H1 (cell line): Measurements from ENCODE around the gene ARHGAP35.

ENCODE experiments used
- BCL11A ChIP-seq, 2 experiments: IDR thresholded peaks; one replicate each; pipeline ENCODE4 v1.6.1; 2011; ENCODE audit warnings: low read depth in 2 of 2, low read length in 2 of 2, mild to moderate bottlenecking in 2 of 2
- BRCA1 ChIP-seq: IDR thresholded peaks from 2 replicates; pipeline ENCODE4 v1.6.1; 2012; ENCODE audit warnings: low read depth, low read length, improper control_type of control experiment
- CHD1 ChIP-seq: IDR thresholded peaks from 2 replicates; pipeline ENCODE4 v1.6.1; 2012; ENCODE audit warnings: low read depth, low read length, improper control_type of control experiment
- CHD2 ChIP-seq: IDR thresholded peaks from 2 replicates; pipeline ENCODE4 v1.6.1; 2012; ENCODE audit warnings: low read length, improper control_type of control experiment
- EZH2 ChIP-seq: fragments of 200-600 bp; sonication (generic); IDR thresholded peaks from 2 replicates; pipeline ENCODE4 v1.7.1; 2012; ENCODE audit warnings: low read depth, mild to moderate bottlenecking, moderate library complexity, low read length, inconsistent platforms; ENCODE audit not compliant: severe bottlenecking
- POLR2A ChIP-seq, 2 experiments: IDR thresholded peaks; 1 replicate in 1 of 2; 2 replicates in 1 of 2; pipeline ENCODE4 v1.6.1; 2011; ENCODE audit warnings: low read depth in 2 of 2, low read length in 2 of 2, mild to moderate bottlenecking in 2 of 2; ENCODE audit errors: control extremely low read depth in 1 of 2
- POLR2AphosphoS5 ChIP-seq: IDR thresholded peaks from 2 replicates; pipeline ENCODE4 v1.6.1; 2011; ENCODE audit warnings: low read depth, low read length
- SP4 ChIP-seq: IDR thresholded peaks from 2 replicates; pipeline ENCODE4 v1.6.1; 2012; ENCODE audit warnings: low read length, inconsistent platforms
- TAF1 ChIP-seq: IDR thresholded peaks from 2 replicates; pipeline ENCODE4 v1.6.1; 2011; ENCODE audit warnings: mild to moderate bottlenecking, low read depth, low read length
- TF ChIP-seq, protein P1 (sequence below), 3 experiments: IDR thresholded peaks; 1 replicate in 2 of 3; 2 replicates in 1 of 3; pipeline versions ENCODE4 v1.5.1 to v1.6.1; 2011; ENCODE audit warnings: low read length in 3 of 3, mild to moderate bottlenecking in 3 of 3, inconsistent platforms in 2 of 3, low read depth in 1 of 3, moderate library complexity in 1 of 3; ENCODE audit not compliant: insufficient read depth in 1 of 3; ENCODE audit errors: control extremely low read depth in 1 of 3

DNA sequence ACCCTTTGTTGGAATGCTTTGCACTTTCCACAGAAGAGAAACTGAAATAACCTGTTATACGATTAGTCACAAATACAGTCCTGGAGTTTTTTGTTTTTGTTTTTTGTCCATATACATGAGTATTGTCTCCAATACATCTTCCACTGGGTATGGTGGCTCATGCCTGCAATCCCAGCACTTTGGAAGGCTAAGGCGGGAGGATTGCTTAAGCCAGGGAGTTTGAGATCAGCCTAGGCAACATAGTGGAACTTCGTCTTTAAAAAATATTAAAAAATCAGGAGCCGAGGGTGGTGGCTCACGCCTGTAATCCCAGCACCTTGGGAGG is 35.1 kb upstream of the ARHGAP35 start:
- TF ChIP-seq CHD2 (no peak), POLR2A (IDR thresholded peaks at IDR 0.05; ENCODE audit: control extremely low read depth in 1 of 2, low read depth in 2 of 2, low read length in 2 of 2) (no peak), SP4 (no peak), BRCA1 (no peak), POLR2AphosphoS5 (no peak), TAF1 (no peak), EZH2 (no peak), CHD1 (no peak), BCL11A (IDR thresholded peaks at IDR 0.05; ENCODE audit: low read depth in 2 of 2, low read length in 2 of 2) (no peak)
- TF ChIP-seq, protein P1, sequence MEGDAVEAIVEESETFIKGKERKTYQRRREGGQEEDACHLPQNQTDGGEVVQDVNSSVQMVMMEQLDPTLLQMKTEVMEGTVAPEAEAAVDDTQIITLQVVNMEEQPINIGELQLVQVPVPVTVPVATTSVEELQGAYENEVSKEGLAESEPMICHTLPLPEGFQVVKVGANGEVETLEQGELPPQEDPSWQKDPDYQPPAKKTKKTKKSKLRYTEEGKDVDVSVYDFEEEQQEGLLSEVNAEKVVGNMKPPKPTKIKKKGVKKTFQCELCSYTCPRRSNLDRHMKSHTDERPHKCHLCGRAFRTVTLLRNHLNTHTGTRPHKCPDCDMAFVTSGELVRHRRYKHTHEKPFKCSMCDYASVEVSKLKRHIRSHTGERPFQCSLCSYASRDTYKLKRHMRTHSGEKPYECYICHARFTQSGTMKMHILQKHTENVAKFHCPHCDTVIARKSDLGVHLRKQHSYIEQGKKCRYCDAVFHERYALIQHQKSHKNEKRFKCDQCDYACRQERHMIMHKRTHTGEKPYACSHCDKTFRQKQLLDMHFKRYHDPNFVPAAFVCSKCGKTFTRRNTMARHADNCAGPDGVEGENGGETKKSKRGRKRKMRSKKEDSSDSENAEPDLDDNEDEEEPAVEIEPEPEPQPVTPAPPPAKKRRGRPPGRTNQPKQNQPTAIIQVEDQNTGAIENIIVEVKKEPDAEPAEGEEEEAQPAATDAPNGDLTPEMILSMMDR (IDR thresholded peaks at IDR 0.05; ENCODE audit: control extremely low read depth in 1 of 3, insufficient read depth in 1 of 3, low read depth in 1 of 3, low read length in 3 of 3): no peak
